ENCODE measurements around the gene MAP7D1.
A peak's percentile ranks its signal among the peaks of the same experiment; 100 is the strongest.
"Not testable (repeated sequence)": the region's sequence is repeated elsewhere in the genome, so short reads cannot be mapped to it uniquely, and the experiment has no call there.

The MAP7D1 gene

DNA sequence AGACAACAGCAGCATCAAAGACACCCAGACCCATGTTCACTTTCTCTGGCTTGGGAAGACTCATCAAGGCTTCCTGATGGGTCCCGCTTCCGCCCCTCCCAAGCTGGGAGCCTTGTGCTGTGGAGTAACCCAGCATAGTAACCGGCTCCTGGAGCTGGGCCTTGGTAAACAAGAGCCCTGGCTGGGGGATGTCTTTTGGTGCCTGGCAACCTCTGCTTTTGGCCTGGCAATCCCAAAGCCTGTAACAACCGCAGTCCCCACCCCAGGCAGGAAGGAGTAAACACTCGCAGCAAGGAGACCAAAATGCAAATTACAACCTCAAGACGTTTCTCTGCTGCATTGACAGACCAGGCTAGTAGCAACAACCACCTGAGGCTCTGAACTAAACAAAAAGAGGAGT, 51.4 kb downstream of the MAP7D1 start:
- DNase-seq = no peak

DNA sequence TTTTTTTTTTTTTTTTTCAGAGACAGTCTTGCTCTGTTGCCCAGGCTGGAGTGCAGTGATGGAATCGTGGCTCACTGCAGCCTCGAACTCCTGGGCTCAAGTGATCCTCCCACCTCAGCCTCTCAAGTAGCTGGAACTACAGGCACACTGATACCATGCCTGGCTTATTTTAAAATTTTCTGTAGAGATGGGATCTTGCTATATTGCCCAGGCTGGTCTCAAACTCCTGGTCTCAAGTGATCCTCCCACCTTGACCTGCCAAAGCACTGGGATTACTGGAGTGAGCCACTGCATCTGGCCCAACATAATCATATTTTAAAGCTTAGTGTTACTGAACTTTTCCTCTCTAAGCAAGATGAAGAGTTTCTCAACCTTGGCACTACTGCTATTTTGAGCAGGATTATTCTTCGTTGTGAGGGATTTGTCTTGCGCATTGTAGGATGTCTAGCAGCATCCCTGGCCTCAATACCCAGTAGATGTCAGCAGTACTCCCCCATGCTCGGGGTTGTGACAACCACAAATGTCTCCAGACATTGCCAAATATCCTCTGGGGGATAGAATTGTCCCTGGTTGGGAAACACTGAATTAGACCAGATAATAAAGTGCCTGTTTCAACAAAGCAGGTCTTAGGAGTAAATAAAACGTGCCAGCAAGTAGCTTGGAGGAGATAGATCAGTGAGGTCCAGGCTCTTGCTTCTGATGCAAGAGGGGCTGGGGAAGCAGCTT, 53.2 kb downstream of the MAP7D1 start:
- no peak for DNase-seq

DNA sequence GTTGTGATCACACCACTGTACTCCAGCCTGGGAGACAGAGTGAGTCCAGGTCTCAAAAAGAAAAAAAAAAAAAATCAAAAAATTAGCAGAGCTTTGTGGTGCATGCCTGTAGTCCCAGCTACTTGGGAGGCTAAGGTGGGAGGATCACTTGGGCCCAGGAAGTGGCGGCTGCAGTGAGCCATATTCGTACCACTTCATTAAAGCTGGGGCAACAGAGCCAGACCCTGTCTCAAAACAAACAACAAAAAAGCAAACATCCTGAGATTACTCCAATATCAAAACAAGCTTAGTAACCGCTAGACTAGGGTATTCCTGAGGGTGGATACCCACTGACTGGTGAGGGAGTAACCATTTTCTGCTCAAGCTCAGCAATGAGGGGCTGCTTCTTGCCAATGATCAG, 55.3 kb downstream of the MAP7D1 start:
- no peak for DNase-seq

DNA sequence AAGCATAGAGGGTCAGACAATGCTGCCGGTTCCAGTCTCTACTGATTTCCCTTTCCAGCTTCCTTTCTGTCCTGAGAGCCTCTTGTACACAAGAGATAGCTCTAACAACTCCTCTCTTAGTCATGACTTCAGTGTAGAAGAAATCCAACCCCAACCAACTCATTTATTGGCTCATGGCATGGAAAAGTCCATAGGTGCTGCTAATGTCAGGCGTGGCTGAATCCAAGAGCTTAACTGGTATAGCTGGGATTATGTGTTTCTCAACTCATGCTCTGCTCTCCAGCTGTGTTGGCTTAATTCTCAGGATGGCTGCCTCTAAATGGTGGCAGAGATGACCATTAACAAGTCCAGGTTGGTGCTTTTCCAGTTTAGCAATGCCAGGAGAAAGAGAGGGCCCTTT, 55.9 kb downstream of the MAP7D1 start:
- no peak for DNase-seq

DNA sequence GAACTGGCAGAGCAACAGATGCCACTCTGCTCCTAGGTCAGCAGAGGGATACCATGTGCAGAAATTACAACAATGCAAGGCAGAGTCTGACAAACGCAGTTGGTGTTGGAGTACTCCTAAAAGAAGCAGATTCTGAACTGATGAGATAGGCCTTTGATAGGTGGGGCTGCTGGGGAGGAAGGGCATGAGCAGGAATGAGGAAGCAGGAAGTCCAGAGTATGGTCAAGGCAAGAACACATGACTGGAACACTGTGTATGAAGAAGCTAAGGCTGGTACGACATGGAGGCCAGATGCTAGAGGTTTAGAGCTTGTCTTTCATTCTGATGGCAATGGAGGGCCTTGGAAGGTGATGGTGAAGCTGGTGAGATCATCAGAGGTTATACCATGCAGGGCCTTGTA, 56.8 kb downstream of the MAP7D1 start:
- no peak for DNase-seq

DNA sequence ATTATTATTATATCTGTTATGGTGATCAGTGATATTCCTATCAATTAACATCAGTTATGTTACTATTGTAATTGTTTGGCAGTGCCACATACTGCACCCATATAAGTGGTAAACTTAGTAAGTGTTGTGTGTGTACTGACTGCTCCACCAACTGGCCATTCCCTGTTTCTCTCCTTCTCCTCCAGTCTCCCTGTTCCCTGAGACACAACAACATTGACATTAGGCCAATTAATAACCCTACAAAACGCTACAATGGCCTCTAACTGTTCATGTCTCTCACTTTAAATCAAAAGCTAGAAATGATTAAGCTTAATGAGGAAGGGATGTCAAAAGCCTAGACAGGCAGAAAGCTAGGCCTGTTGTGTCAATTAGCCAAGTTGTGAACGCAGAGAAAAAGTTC, 61.7 kb downstream of the MAP7D1 start:
- DNase-seq = no peak

DNA sequence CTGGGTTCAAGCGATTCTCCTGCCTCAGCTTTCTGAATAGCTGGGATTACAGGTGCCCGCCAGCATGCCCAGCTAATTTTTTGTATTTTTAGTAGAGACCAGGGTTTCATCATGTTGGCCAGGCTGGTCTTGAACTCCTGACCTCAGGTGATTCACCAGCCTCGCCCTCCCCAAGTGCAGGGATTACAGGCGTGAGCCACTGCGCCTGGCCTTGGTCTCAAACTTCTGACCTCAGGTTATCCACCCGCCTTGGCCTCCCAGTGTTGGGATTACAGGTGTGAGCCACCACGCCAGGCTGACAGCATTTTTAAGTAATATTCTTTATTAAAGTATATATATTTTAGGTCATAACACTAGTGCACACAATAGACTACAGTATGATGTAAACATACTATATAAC, 65.9 kb downstream of the MAP7D1 start:
- not testable (repeated sequence) for DNase-seq

DNA sequence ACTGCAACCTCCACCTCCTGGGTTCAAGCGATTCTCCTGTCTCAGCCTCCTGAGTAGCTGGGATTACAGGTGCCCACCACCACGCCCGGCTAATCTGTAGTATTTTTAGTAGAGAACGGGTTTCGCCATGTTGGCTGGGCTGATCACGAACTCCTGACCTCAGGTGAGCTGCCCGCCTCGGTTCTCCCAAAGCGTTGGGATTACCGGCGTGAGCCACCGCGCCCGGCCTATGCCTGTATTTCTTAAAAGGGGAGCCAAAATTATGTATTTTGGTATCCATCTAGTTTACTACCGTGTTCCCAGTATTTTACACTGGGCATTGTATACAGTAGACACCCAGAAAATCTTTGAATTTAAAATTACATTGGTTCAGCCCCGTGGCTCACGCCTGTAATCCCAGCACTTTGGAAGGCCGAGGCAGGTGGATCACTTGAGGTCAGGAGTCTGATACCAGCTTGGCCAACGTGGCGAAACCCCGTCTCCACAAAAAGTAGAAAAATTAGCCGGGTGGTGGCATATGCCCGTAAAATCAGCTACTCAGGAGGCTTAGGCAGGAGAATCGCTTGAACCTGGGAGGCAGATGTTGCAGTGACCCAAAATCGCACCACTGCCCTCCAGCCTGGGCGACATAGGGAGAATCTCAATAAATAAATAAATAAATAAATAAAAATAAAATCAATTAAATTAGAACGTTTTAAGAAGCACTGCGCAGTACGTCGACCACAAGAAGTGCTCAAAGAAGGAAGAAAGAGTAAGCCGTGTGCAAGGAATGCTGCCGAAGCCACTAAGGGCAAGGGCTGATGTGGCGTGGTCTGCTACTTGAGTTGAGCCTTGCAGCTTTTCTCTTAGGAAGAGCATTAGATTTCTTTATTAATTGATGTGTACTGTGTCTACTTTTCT, 66.8 kb downstream of the MAP7D1 start:
- no peak for DNase-seq

DNA sequence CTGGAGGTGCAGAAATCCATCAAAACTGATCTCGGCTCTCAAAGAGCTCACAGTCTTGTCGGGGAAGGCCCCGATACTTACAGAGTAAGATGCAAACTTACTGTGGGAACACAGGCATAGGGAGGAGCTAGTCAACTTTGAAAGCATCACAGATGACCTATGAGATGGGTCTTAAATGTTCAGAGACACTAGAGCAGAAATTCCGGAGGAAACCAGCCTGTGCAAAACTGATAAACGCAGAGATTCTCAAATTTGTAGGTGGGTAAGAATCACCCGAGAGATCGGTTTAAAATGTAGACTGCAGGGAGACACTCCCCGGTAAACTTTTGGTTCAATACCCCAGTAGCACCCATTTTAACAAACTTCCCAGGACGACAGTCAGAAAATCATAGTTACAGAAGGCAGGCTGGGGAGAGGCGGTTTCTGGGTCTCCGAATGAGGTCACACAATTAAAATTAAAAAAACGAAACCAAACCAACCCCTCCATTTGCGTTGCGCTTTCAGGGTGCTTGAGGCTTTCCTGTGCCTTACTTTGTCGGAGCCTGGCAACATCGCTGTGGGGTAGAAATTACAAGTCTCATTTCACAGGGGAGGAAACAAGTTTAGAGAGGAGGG, 67.5 kb downstream of the MAP7D1 start:
- DNase-seq = no peak

DNA sequence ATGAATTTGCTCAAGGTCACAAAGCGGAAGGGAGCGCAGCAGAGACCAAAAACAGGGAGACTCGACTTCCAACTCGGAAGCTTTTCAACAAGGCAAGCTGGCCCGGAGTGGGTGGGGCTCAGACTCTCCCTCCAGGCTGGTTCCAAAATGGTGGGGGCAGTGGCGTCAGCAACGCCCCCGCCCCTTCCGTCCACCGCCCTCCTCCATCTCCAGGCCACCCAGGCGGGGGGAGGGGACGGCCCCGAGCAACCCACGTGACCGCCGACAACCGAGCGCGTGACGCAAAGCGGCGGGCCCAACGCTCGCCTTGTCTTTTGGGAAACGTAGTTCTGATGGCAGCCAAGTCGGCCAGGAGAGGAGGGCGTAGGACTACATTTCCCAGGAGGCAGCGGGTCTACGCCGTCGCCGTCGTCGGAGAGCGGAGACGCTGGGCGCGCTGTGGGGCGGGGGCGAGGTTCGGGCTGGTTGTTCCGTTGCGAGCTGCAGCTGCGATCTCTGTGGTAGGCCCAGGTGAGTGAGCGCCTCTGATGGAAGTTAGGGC, 68.1 kb downstream of the MAP7D1 start, which contains the start of gene THRAP3:
Gene THRAP3, plus strand, starts transcription at position 448 of the 541 bp plus-strand sequence. CDS start 58,121 bp downstream, outside the sequence.
- DNase-seq = peak; percentile 99

DNA sequence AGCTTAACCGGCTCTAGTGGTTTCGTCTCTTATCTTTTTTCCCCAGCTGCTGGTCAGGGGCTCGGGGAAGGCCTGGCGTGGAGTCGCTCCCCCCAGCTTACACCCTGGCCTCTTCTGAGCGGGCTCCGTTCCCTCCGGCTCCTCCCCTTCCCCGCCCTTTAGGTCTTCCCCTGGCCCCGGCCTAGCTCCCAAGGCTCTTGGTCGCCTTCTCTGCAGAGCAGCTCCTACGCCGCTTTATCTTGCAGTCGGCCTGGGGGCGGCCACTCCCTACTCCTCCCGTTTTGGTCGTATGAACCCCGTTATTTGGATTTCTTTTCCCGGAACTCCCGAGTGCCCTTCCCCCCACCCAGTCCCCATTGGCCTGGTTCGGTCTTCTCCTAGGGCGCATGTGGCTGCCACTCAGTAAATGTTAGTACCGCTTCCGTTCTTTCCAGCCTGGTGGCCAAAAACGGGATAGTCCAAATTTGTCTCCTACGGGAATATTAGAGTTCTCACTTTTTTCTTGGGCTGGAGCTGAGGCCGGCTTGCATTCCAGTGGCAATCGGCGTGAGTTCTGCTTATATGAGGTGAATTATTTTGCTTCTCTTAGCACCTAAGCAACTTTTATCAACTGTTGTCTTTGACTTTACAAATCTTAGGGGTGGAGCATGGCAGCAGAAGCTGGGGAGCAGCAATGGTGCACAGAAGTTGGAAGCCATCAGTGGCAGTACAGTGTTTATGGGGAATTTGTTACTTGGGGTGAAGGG, 68.8 kb downstream of the MAP7D1 start:
- peak; percentile 69 for DNase-seq

DNA sequence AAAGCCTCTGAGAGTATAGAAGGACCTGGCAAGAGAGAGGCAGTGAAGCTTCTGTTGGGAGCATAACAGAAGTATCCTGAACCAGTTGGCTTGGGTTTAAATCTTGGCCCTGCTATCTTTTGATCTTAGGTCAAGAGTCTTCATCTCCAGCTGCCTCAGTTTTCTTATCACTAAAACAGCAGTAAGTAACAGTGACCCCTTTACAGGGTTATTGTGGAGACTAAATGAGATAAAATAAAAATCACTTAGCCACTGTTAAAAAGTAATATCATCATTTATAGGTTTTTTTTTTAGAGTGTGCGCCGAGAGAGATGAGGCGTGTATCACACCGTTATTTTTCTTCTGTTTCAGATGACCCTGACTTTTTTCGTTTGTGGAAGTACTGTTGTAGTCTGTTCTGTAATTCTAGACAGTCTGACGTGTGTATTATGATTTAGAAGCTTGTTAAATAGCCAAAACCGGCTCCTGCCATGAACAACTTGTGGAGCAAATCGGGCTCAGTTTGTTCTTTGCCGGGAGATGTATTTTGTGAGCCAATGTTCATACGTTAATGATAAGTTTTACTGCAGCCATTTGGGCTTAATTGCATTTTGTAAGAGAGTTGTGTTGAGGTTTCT, 69.4 kb downstream of the MAP7D1 start:
- DNase-seq = no peak

DNA sequence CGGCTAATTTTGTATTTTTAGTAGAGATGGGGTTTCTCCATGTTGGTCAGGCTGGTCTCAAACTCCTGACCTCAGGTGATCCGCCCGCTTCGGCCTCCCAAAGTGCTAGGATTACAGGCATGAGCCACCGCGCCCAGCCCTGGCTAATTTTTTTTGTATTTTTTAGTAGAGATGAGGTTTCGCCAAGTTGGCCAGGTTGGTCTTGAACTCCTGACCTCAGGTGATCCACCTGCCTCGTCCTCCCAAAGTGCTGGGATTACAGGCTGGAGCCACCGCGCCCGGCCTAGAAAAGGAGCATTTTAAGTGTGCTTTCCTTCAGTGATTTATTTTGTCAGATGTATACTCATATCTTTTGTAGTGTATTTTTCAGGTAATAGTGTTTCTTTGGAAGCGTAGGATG, 74.3 kb downstream of the MAP7D1 start:
- DNase-seq = not testable (repeated sequence)
